GM10847 (cell line): ENCODE measurements around the gene ADARB1.

Experiments
- POLR2A ChIP-seq: IDR thresholded peaks from 2 replicates; pipeline ENCODE4 v1.6.1; 2011; ENCODE audit not compliant: insufficient read length; ENCODE audit errors: extremely low read depth

ADARB1 gene

GRCh38 chr21:45117314-45117713 lies 42.9 kb downstream of the ADARB1 start:
- no peak for TF ChIP-seq POLR2A

GRCh38 chr21:45118099-45118498 lies 43.7 kb downstream of the ADARB1 start:
- TF ChIP-seq POLR2A = no peak

DNA sequence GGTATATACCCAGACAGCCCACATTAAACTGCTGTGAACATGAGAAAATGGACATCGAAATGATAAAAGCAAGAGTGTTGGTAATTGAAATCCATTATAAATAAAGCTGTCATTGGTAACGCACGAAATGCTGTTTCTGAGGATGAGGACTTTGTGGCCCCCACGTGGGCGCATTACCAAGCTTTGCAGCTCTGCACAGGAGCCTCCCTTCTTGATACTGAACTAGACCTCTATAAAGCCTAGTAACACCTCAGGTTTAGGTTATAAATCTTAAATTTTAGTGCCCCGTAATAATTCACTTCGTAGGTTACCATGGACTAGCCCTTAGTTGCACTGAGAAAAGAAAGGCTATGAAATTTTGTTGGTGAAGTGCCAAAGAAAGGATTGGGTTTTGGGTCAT lies 45.4 kb downstream of the ADARB1 start:
- TF ChIP-seq POLR2A = no peak

DNA sequence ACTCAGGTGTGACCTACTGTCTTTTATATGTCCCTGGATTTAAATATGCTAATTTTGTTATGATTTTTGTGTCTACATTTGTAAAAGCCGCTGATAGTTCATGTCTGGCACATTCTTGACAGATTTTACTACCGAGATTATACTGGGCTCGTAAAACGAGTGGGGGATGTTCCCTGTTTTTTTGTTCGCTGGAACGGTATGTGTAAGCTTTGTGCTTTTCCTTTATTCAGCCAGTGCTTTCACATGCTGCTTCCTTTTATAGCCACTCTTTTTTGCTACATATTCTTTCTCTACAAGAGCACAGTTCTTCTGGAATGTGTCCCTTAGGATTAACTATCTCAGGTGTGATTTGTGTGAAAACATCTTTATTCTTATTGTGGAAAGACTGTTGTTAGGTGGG lies 46.6 kb downstream of the ADARB1 start:
- no peak for TF ChIP-seq POLR2A

- no peak for TF ChIP-seq POLR2A
Measured at GRCh38 chr21:45122030-45122429, 47.6 kb downstream of the ADARB1 start.

- no peak for TF ChIP-seq POLR2A
Measured at GRCh38 chr21:45122432-45123132, 48.2 kb downstream of the ADARB1 start.

DNA sequence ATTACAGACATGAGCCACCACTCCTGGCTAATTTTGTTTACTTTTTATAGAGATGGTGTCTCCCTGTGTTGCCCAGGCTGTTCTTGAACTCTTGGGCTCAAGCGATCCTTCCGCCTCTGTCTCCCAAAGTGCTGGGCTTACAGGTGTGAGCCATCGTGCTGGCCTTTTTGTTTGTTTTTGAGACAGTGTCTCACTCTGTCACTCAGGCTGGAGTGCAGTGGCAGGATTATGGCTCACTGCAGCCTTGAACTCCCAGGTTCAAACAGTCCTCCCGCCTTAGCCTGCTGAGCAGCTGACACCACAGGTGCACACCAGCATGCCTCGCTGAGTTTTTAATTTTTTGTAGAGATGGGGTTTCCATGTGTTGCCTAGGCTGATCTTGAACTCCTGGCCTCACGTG lies 49.1 kb downstream of the ADARB1 start:
- no peak for TF ChIP-seq POLR2A

GRCh38 chr21:45124596-45124995 lies 50.2 kb downstream of the ADARB1 start:
- TF ChIP-seq POLR2A = no peak

DNA sequence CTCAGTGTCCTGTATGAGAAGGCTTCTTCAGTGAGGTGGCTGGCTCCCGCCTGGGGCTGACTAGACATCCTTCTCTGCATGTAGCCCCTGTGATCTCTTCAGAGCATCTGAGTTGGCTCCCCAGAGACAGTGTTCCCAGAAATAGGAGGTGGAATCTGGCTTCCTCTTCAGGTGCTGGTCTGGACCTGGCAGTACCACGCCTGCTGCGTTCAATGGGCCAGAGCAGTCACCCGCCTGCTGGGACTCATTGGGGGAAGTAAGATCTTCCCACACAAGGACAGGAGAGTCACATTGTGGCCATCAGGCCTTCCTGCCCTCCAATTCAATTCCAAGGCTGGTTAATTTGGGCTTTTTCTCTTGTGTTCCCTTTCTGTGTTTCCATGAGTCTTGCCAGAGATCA lies 51.0 kb downstream of the ADARB1 start:
- no peak for TF ChIP-seq POLR2A

DNA sequence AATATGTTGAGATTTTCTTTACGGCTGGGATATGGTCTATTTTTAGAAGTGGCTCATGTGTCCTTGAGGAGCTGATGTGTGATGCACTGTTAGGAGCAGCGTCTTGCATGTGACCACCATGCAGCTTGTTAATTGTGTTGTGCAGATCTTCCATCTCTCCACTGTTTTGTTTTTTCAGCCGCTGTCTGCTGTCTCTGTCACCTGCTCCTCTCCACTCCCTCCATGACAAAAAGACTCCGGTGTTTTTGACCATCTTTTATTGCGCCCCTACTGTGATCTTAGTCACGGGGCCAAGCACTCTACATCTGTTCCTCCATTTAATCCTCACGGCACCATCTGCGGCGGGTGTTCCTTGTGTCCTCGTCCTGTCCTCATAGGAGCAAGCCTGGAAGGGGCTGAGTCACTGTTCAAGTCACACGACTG lies 51.8 kb downstream of the ADARB1 start:
- TF ChIP-seq POLR2A = no peak

GRCh38 chr21:45126983-45127382 lies 52.6 kb downstream of the ADARB1 start:
- no peak for TF ChIP-seq POLR2A

DNA sequence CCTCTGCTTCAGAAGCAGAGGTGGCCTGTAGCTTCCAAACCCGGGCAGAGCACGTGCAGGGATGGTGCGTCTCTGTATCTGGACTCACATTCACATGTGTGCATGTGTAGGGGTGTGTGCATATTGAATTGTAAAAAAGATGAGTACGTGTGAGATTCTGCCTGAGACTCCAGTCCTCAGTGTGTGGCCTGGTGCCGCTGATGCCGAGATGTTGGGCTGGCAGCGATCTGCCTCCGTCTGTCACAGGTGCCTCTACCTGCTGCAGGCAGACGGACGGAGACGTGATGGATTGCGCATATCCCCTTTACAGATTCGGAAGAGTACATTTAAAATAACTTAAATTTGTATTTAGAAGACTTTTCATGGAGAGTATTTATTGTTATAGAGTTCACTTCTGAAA lies 53.6 kb downstream of the ADARB1 start:
- no peak for TF ChIP-seq POLR2A

DNA sequence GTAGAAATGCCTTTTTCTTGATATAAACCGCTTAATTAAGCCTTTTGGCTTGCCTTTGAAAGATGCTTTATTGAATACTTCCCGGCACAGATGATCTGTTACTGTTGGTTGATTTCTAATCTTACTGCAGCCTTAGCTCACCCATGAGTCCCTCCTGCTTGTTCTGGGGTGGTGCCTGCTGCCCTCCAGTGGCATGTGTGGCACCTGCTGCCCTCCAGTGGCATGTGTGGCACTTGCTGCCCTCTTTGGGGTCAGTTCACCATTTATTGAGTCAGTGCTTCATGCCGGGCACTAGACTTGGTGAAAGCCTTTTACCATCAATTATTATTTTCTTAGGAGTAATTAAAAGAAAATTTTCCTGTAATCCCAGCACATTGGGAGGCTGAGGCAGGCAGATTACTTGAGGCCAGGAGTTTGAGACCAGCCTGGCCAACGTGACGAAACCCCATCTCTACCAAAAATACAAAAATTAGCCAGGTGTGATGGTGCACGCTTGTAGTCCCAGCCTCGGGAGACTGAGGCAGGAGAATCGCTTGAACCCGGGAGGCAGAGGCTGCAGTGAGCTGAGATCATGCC lies 54.3 kb downstream of the ADARB1 start:
- no peak for TF ChIP-seq POLR2A

DNA sequence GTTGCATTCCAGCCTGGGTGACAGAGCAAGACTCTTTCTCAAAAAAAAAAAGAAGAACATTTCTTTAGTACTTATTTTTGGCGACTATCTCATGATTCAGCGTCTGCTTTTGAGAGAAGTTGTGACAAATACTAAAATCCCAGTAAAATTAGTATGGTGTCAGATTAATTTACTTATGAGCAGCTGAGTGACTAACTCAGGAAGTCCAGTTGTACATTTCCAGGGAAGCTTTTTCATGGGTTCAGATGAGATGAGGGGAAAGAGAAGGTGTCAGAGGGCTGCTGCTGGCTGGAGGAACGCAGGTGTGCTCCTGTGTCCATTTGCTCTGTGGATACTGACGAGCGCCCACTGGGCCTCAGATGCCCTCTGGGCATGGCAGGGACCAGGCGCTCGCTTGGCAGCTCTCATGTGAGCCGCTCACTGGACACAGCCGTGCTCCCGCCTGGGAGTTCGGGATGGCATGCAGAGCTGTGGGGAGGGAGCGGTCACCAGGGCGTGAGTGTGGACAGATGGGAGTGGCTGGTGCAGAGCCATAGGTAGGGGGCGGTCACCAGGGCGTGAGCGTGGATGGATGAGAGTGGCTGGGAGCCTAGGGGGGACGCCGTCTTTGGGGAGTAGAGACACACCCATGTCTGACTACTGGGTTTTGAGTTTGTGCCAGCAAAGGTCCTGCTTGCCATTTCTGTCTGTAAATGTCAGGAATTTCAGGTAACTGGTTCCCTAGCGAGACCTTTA lies 55.0 kb downstream of the ADARB1 start:
- no peak for TF ChIP-seq POLR2A

- TF ChIP-seq POLR2A = no peak
Measured at GRCh38 chr21:45130324-45130774, 56.0 kb downstream of the ADARB1 start.

GRCh38 chr21:45131537-45131999 lies 57.2 kb downstream of the ADARB1 start:
- TF ChIP-seq POLR2A = no peak
